Mesenchymal stem cell (in vitro differentiated cells and primary cell): ENCODE measurements around the gene CDKN2A.

Experiments
- DNase-seq: peaks from one replicate; pipeline ENCODE4 v3.0.0-alpha.2; 2013
- H2AFZ ChIP-seq: one replicate; pipeline ENCODE4 v1.6.1; 2013; ENCODE audit warnings: low read depth, mild to moderate bottlenecking, control low read depth, inconsistent platforms, low read length, moderate library complexity
- H2AK5ac ChIP-seq: 2 replicates; pipeline ENCODE4 v1.6.1; 2013; ENCODE audit warnings: low read length, moderate library complexity, mild to moderate bottlenecking, inconsistent platforms; ENCODE audit not compliant: severe bottlenecking
- H2BK120ac ChIP-seq: one replicate; pipeline ENCODE4 v1.6.1; 2013; ENCODE audit warnings: low read depth, mild to moderate bottlenecking, inconsistent platforms, low read length, moderate library complexity
- H2BK12ac ChIP-seq, 2 experiments: one replicate each; pipeline ENCODE4 v1.6.1; 2013; ENCODE audit warnings: inconsistent platforms in 2 of 2, low read length in 2 of 2, mild to moderate bottlenecking in 2 of 2, moderate library complexity in 2 of 2, control low read depth in 1 of 2
- H2BK15ac ChIP-seq: one replicate; pipeline ENCODE4 v1.6.1; 2013; ENCODE audit warnings: mild to moderate bottlenecking, low read depth, inconsistent platforms; ENCODE audit not compliant: poor library complexity, severe bottlenecking
- H2BK5ac ChIP-seq: 2 replicates; pipeline ENCODE4 v1.6.1; 2013; ENCODE audit warnings: low read depth, mild to moderate bottlenecking, low read length, control low read depth, inconsistent platforms; ENCODE audit not compliant: poor library complexity, severe bottlenecking
- H3K14ac ChIP-seq, 2 experiments: one replicate each; pipeline ENCODE4 v1.6.1; 2013; ENCODE audit warnings: inconsistent platforms in 2 of 2, low read length in 2 of 2, control low read depth in 1 of 2, mild to moderate bottlenecking in 1 of 2, moderate library complexity in 1 of 2
- H3K18ac ChIP-seq, 2 experiments: one replicate each; pipeline ENCODE4 v1.6.1; 2013; ENCODE audit warnings: inconsistent platforms in 2 of 2, low read length in 2 of 2, control low read depth in 1 of 2, low read depth in 1 of 2, mild to moderate bottlenecking in 1 of 2
- H3K23ac ChIP-seq, 2 experiments: one replicate each; pipeline ENCODE4 v1.6.1; 2013; ENCODE audit warnings: inconsistent platforms in 2 of 2, low read length in 2 of 2, mild to moderate bottlenecking in 2 of 2, moderate library complexity in 2 of 2, control low read depth in 1 of 2
- H3K27ac ChIP-seq: 2 replicates; pipeline ENCODE4 v1.5.1; 2013; ENCODE audit warnings: mild to moderate bottlenecking, moderate library complexity, low read length, control low read depth, inconsistent platforms; ENCODE audit not compliant: poor library complexity, severe bottlenecking
- H3K27me3 ChIP-seq, 2 experiments: 2 replicates each; pipeline versions ENCODE4 v1.6.1 to v1.7.0; 2013; ENCODE audit warnings: low read length in 2 of 2, mild to moderate bottlenecking in 2 of 2, moderate library complexity in 2 of 2, control low read depth in 1 of 2, inconsistent platforms in 1 of 2; ENCODE audit not compliant: control insufficient read depth in 1 of 2, insufficient read depth in 1 of 2
- H3K36me3 ChIP-seq, 2 experiments: 2 replicates each; pipeline versions ENCODE4 v1.6.1 to v1.7.0; 2013; ENCODE audit warnings: low read length in 2 of 2, control low read depth in 1 of 2, inconsistent platforms in 1 of 2, low read depth in 1 of 2, mild to moderate bottlenecking in 1 of 2; ENCODE audit not compliant: insufficient read depth in 2 of 2, control insufficient read depth in 1 of 2
- H3K4ac ChIP-seq, 2 experiments: one replicate each; pipeline ENCODE4 v1.6.1; 2013; ENCODE audit warnings: inconsistent platforms in 2 of 2, low read length in 2 of 2, mild to moderate bottlenecking in 2 of 2, moderate library complexity in 2 of 2, control low read depth in 1 of 2, low read depth in 1 of 2
- H3K4me1 ChIP-seq: 2 replicates; pipeline ENCODE4 v1.6.1; 2013; ENCODE audit warnings: low read depth, low read length, control low read depth; ENCODE audit not compliant: control insufficient read depth, insufficient read depth
- H3K4me2 ChIP-seq: 2 replicates; pipeline ENCODE4 v1.6.1; 2013; ENCODE audit warnings: low read length, mild to moderate bottlenecking, inconsistent platforms; ENCODE audit not compliant: poor library complexity, severe bottlenecking
- H3K4me3 ChIP-seq, 2 experiments: 2 replicates each; pipeline versions ENCODE4 v1.5.1 to v1.7.0; 2013; ENCODE audit warnings: low read length in 2 of 2, mild to moderate bottlenecking in 2 of 2, control low read depth in 1 of 2, low read depth in 1 of 2; ENCODE audit not compliant: insufficient read depth in 1 of 2
- H3K79me1 ChIP-seq: replicated peaks from 2 replicates; pipeline ENCODE4 v1.6.1; 2013; ENCODE audit warnings: mild to moderate bottlenecking, control low read depth, low read length, inconsistent platforms; ENCODE audit not compliant: poor library complexity, severe bottlenecking
- H3K9ac ChIP-seq: 2 replicates; pipeline ENCODE4 v1.7.0; 2013; ENCODE audit warnings: mild to moderate bottlenecking, low read length, moderate library complexity
- H3K9me3 ChIP-seq: 2 replicates; pipeline ENCODE4 v1.7.0; 2013; ENCODE audit warnings: mild to moderate bottlenecking, low read length; ENCODE audit not compliant: control insufficient read depth
- H4K8ac ChIP-seq: one replicate; pipeline ENCODE4 v1.6.1; 2013; ENCODE audit warnings: inconsistent platforms, mild to moderate bottlenecking, low read length, moderate library complexity
- H4K91ac ChIP-seq: one replicate; pipeline ENCODE4 v1.6.1; 2013; ENCODE audit warnings: mild to moderate bottlenecking, low read length, inconsistent platforms
- WGBS: methylation state at CpG from one replicate; pipeline ENCODE4 v1.1.7; 2013; ENCODE audit warnings: mixed read lengths; 5-methylcytosine and 5-hydroxymethylcytosine counted together

Gene CDKN2A

DNA sequence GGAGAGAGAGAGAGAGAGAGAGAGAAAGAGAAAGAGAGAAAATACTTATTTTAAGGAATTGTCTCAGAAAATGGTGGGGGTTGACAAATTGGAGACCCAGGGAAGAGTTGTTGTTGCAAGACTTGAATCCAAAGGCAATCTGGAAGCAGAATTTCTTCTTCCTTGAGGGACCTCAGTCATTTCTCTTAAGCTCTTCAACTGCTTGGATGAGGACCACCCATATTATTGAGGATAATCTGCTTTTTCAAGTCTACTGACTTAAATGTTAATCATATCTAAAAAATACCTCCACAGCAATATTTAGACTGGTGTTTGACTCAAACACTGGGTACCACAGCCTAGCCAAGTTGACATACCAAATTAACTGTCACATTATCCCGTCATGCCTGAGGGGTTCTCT, 3.3 kb upstream of the CDKN2A start:
- Histone ChIP-seq H3K27ac (no peak overlapping the region), H3K4ac (no peak overlapping the region), H3K4me2 (no peak overlapping the region), H3K36me3 (no peaks in the 10 kb centered on the region), H3K9ac (no peak overlapping the region), H2AFZ (no peak overlapping the region), H3K14ac (no peak overlapping the region), H2BK12ac (no peak overlapping the region), H3K79me1 (peaks cover 11% of the 10 kb centered on the region), H3K18ac (no peak overlapping the region), H3K27me3 (no peaks in the 10 kb centered on the region), H2BK15ac (no peak overlapping the region), H4K91ac (no peak overlapping the region), H3K9me3 (no peaks in the 10 kb centered on the region), H3K4me3 (no peak overlapping the region), H4K8ac (no peak overlapping the region), H2BK120ac (no peak overlapping the region), H3K4me1 (peaks cover 7% of the 10 kb centered on the region), H2BK5ac (no peak overlapping the region), H2AK5ac (no peak overlapping the region), H3K23ac (no peak overlapping the region)
- WGBS: no CpG with 5 or more reads among the region's 1 CpG
- no peak for DNase-seq

DNA sequence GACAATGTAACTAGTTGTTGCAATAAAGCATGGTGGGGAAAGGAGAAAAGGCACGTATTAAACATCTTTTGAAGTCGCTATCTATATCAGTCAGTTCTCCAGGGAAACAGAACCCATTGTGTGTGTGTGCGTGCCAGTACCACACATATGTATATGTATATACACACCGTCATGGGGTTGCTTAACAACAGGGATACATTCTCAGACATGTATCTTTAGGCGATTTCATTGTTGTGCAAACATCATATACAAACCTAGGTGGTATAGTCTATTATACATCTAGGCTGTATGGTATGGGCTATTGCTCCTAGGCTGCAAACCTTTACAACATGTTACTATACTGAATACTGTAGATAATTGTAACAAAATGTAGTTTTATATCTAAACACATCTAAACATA, 2.7 kb upstream of the CDKN2A start:
- Histone ChIP-seq H3K4me3 (no peak overlapping the region), H3K27me3 (no peaks in the 10 kb centered on the region), H2BK5ac (no peak overlapping the region), H2AFZ (no peak overlapping the region), H3K23ac (no peak overlapping the region), H2BK15ac (no peak overlapping the region), H3K9ac (no peak overlapping the region), H3K9me3 (no peaks in the 10 kb centered on the region), H3K27ac (no peak overlapping the region), H3K4me2 (peak overlapping the region; percentile 94), H4K91ac (no peak overlapping the region), H3K36me3 (no peaks in the 10 kb centered on the region), H2BK12ac (no peak overlapping the region), H2AK5ac (no peak overlapping the region), H3K4me1 (peaks cover 7% of the 10 kb centered on the region), H3K79me1 (peaks cover 11% of the 10 kb centered on the region), H3K4ac (no peak overlapping the region), H4K8ac (no peak overlapping the region), H3K14ac (no peak overlapping the region), H2BK120ac (no peak overlapping the region), H3K18ac (no peak overlapping the region)
- peak; percentile 48 for DNase-seq
- 62% methylated on average over 3 of the region's 5 CpGs for WGBS

- Histone ChIP-seq H3K9ac (no peak overlapping the region), H3K36me3 (no peaks in the 10 kb centered on the region), H3K4me2 (peak overlapping the region; percentile 94), H3K4me3 (peak overlapping the region in 1 of 2 experiments; percentile 96), H3K79me1 (peaks cover 11% of the 10 kb centered on the region), H3K14ac (no peak overlapping the region), H2BK120ac (no peak overlapping the region), H4K8ac (peak overlapping the region; percentile 98), H2BK15ac (no peak overlapping the region), H2BK12ac (no peak overlapping the region), H2AK5ac (no peak overlapping the region), H2BK5ac (no peak overlapping the region), H2AFZ (no peak overlapping the region), H3K9me3 (no peaks in the 10 kb centered on the region), H3K27me3 (no peaks in the 10 kb centered on the region), H3K27ac (no peak overlapping the region), H3K23ac (no peak overlapping the region), H3K18ac (no peak overlapping the region), H3K4me1 (peaks cover 7% of the 10 kb centered on the region), H4K91ac (no peak overlapping the region), H3K4ac (peak overlapping the region in 1 of 2 experiments; percentile 98)
- WGBS: 31% methylated on average over 4 of the region's 9 CpGs
- DNase-seq: peak; percentile 27
These were observed 2.2 kb upstream of the CDKN2A start for GRCh38 chr9:21996438-21996837.

- H3K18ac ChIP-seq: peak overlapping the region; percentile 94 to 99
- peak overlapping the region in 1 of 2 experiments; percentile 97 for H3K14ac ChIP-seq
- H3K4ac ChIP-seq: peak overlapping the region; percentile 84 to 98
- H2BK12ac ChIP-seq: peak overlapping the region; percentile 49 to 98
- peak overlapping the region; percentile 84 for H2BK120ac ChIP-seq
- H3K4me3 ChIP-seq: peak overlapping the region; percentile 93 to 96
- H3K9ac ChIP-seq: peak overlapping the region; percentile 96
- H2AFZ ChIP-seq: peak overlapping the region; percentile 98
- H3K36me3 ChIP-seq: no peaks in the 10 kb centered on the region
- H3K23ac ChIP-seq: peak overlapping the region in 1 of 2 experiments; percentile 97
- peak overlapping the region; percentile 87 for H4K91ac ChIP-seq
- H2BK5ac ChIP-seq: peak overlapping the region; percentile 89
- no peaks in the 10 kb centered on the region for H3K27me3 ChIP-seq
- H2AK5ac ChIP-seq: peak overlapping the region; percentile 62
- DNase-seq: peak; percentile 81
- peak overlapping the region; percentile 95 for H3K27ac ChIP-seq
- peak overlapping the region; percentile 94 for H3K4me2 ChIP-seq
- 3% methylated on average over 54 of the region's 54 CpGs for WGBS
- H3K9me3 ChIP-seq: no peaks in the 10 kb centered on the region
- peak overlapping the region; percentile 98 for H4K8ac ChIP-seq
- peak overlapping the region; percentile 33 for H2BK15ac ChIP-seq
- H3K79me1 ChIP-seq: peaks cover 13% of the 10 kb centered on the region
- H3K4me1 ChIP-seq: peaks cover 8% of the 10 kb centered on the region
These were observed 1.6 kb upstream of the CDKN2A start for GRCh38 chr9:21995666-21996398.
